ENCODE results near the gene RLBP1.

DNA sequence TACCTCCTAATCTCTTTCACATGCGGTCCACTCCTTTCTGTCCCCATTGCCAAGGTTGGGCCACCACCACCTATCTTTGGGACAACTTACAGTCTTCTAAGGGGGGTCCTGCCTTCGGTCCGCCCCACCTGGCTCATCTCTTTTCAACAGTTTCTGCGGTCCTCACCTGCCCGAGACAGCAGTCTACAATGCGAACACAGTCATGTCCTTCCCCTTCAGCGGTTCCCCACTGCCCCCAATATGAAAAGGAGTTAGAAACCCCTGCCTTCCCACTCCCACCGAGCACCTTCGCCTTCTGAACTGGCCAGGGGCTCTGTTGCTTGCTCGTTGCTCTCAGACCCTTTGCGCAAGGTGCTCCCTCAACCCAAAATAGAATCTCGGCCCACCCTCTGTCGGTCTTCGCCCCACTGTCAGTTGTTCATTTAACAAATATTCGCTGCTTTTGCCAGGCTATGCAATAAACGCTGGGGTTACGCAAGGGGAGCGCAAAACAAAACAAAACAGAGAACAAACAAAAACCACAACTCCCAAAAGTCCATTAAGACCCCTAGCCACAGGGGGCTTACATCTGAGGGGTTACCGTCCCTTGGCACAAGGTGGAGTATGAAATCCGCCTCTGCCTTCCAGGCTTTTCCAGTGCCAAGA, 21.8 kb upstream of the RLBP1 start:
- TF ChIP-seq, protein P1, sequence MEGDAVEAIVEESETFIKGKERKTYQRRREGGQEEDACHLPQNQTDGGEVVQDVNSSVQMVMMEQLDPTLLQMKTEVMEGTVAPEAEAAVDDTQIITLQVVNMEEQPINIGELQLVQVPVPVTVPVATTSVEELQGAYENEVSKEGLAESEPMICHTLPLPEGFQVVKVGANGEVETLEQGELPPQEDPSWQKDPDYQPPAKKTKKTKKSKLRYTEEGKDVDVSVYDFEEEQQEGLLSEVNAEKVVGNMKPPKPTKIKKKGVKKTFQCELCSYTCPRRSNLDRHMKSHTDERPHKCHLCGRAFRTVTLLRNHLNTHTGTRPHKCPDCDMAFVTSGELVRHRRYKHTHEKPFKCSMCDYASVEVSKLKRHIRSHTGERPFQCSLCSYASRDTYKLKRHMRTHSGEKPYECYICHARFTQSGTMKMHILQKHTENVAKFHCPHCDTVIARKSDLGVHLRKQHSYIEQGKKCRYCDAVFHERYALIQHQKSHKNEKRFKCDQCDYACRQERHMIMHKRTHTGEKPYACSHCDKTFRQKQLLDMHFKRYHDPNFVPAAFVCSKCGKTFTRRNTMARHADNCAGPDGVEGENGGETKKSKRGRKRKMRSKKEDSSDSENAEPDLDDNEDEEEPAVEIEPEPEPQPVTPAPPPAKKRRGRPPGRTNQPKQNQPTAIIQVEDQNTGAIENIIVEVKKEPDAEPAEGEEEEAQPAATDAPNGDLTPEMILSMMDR (tag by site-specific recombination; IDR thresholded peaks at IDR 0.05), result no peak
- no peak for TF ChIP-seq ZNF274 (IDR thresholded peaks at IDR 0.05; ENCODE audit: low read length)
- TF ChIP-seq ZNF274 (tag by site-specific recombination; IDR thresholded peaks at IDR 0.05; ENCODE audit: borderline replicate concordance), result no peak
- no peak for TF ChIP-seq ZNF621 (tag by site-specific recombination; IDR thresholded peaks at IDR 0.05)
- TF ChIP-seq FEZF1 (tag by site-specific recombination; IDR thresholded peaks at IDR 0.05), result no peak
- TF ChIP-seq MZF1 (tag by site-specific recombination; IDR thresholded peaks at IDR 0.05; ENCODE audit: borderline replicate concordance), result no peak; the same call in 1 of the 2 replicates
- TF ChIP-seq ZBTB17 (tag by site-specific recombination; IDR thresholded peaks at IDR 0.05), result no peak
- TF ChIP-seq ZNF239 (tag by site-specific recombination; IDR thresholded peaks at IDR 0.05), result no peak
- TF ChIP-seq, protein P2, sequence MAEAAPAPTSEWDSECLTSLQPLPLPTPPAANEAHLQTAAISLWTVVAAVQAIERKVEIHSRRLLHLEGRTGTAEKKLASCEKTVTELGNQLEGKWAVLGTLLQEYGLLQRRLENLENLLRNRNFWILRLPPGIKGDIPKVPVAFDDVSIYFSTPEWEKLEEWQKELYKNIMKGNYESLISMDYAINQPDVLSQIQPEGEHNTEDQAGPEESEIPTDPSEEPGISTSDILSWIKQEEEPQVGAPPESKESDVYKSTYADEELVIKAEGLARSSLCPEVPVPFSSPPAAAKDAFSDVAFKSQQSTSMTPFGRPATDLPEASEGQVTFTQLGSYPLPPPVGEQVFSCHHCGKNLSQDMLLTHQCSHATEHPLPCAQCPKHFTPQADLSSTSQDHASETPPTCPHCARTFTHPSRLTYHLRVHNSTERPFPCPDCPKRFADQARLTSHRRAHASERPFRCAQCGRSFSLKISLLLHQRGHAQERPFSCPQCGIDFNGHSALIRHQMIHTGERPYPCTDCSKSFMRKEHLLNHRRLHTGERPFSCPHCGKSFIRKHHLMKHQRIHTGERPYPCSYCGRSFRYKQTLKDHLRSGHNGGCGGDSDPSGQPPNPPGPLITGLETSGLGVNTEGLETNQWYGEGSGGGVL (tag by site-specific recombination; IDR thresholded peaks at IDR 0.05), result no peak
- no peak for TF ChIP-seq ZNF23 (tag by site-specific recombination; IDR thresholded peaks at IDR 0.05; ENCODE audit: borderline replicate concordance)
- no peak for TF ChIP-seq ZNF76 (tag by site-specific recombination; IDR thresholded peaks at IDR 0.05; ENCODE audit: borderline replicate concordance, low read depth)
- TF ChIP-seq, protein P3, sequence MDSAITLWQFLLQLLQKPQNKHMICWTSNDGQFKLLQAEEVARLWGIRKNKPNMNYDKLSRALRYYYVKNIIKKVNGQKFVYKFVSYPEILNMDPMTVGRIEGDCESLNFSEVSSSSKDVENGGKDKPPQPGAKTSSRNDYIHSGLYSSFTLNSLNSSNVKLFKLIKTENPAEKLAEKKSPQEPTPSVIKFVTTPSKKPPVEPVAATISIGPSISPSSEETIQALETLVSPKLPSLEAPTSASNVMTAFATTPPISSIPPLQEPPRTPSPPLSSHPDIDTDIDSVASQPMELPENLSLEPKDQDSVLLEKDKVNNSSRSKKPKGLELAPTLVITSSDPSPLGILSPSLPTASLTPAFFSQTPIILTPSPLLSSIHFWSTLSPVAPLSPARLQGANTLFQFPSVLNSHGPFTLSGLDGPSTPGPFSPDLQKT (IDR thresholded peaks at IDR 0.05; ENCODE audit: borderline replicate concordance, low read depth, low read length), result no peak
- TF ChIP-seq ZNF530 (tag by site-specific recombination; IDR thresholded peaks at IDR 0.05; ENCODE audit: low read depth), result no peak
- no peak for TF ChIP-seq ZNF777 (tag by site-specific recombination; IDR thresholded peaks at IDR 0.05; ENCODE audit: borderline replicate concordance)

All from HEK293 (cell line).